DMS153 treated with DMSO at 0.1 percent for 48 hours (cell line): ENCODE measurements around the gene UBXN6.

Experiments
- DNase-seq: peaks from one replicate; lab custom pipeline; 2025; ENCODE audit not compliant: unreplicated experiment; lab: John Stamatoyannopoulos, UW

Gene UBXN6

GRCh38 chr19:4442819-4443146, 14.8 kb downstream of the UBXN6 start:
- DNase-seq, result no peak

GRCh38 chr19:4441994-4442818, 15.4 kb downstream of the UBXN6 start:
- DNase-seq, result no peak

- no peak for DNase-seq
Observed at GRCh38 chr19:4439243-4439642, 18.4 kb downstream of the UBXN6 start.

GRCh38 chr19:4437103-4437502, 20.5 kb downstream of the UBXN6 start:
- DNase-seq, result no peak

- DNase-seq, result no peak
Observed at GRCh38 chr19:4436231-4436630, 21.4 kb downstream of the UBXN6 start.

- no peak for DNase-seq
Observed at GRCh38 chr19:4434391-4434790, 23.2 kb downstream of the UBXN6 start.

- no peak for DNase-seq
Observed at GRCh38 chr19:4432918-4433506, 24.6 kb downstream of the UBXN6 start.

GRCh38 chr19:4431808-4432674, 25.6 kb downstream of the UBXN6 start:
- DNase-seq, result no peak

- DNase-seq, result no peak
Observed at GRCh38 chr19:4431296-4431695, 26.3 kb downstream of the UBXN6 start.

- no peak for DNase-seq
Observed at GRCh38 chr19:4430760-4431159, 26.8 kb downstream of the UBXN6 start.

- no peak for DNase-seq
Observed at GRCh38 chr19:4429771-4430171, 27.8 kb downstream of the UBXN6 start.

GRCh38 chr19:4429256-4429655, 28.3 kb downstream of the UBXN6 start:
- no peak for DNase-seq

- no peak for DNase-seq
Observed at GRCh38 chr19:4428326-4428975, 29.1 kb downstream of the UBXN6 start.

GRCh38 chr19:4425537-4425936, 32.1 kb downstream of the UBXN6 start:
- DNase-seq, result no peak

- DNase-seq, result no peak
Observed at GRCh38 chr19:4423416-4424126, 34.0 kb downstream of the UBXN6 start.

GRCh38 chr19:4416268-4416667, 41.3 kb downstream of the UBXN6 start:
- DNase-seq, result no peak

- no peak for DNase-seq
Observed at GRCh38 chr19:4415352-4415751, 42.2 kb downstream of the UBXN6 start.

GRCh38 chr19:4414800-4415321, 42.7 kb downstream of the UBXN6 start:
- no peak for DNase-seq

GRCh38 chr19:4414144-4414799, 43.3 kb downstream of the UBXN6 start:
- no peak for DNase-seq

- no peak for DNase-seq
Observed at GRCh38 chr19:4413588-4413987, 44.0 kb downstream of the UBXN6 start.
